HG03378 (cell line): ENCODE results near the gene MTMR1.

Experiments used
- ATAC-seq: cut with Tn5 transposase; IDR thresholded peaks from one replicate; pipeline ENCODE4 v1.9.1; 2021; ENCODE audit warnings: mild to moderate bottlenecking, moderate library complexity; ENCODE audit not compliant: unreplicated experiment

The MTMR1 gene

GRCh38 chrX:150692831-150693724 is at the start of gene MTMR1:
MTMR1 (plus strand) TSS chrX:150693396; CDS start chrX:150693531, 135 bp downstream.
- ATAC-seq: no peak

- no peak for ATAC-seq
Measured at GRCh38 chrX:150643958-150644357, 49.2 kb upstream of the MTMR1 start.

- no peak for ATAC-seq
Measured at GRCh38 chrX:150644422-150644821, 48.8 kb upstream of the MTMR1 start.

GRCh38 chrX:150647331-150647730 is 45.9 kb upstream of the MTMR1 start:
- no peak for ATAC-seq

- no peak for ATAC-seq
Measured at GRCh38 chrX:150648296-150648940, 44.8 kb upstream of the MTMR1 start.

GRCh38 chrX:150649096-150649870 is 43.9 kb upstream of the MTMR1 start:
- ATAC-seq: no peak

- no peak for ATAC-seq
Measured at GRCh38 chrX:150651906-150652305, 41.3 kb upstream of the MTMR1 start.

- ATAC-seq: no peak
Measured at GRCh38 chrX:150655788-150656187, 37.4 kb upstream of the MTMR1 start.

- ATAC-seq: no peak
Measured at GRCh38 chrX:150663073-150663472, 30.1 kb upstream of the MTMR1 start.

GRCh38 chrX:150664290-150664689 is 28.9 kb upstream of the MTMR1 start:
- ATAC-seq: no peak

- no peak for ATAC-seq
Measured at GRCh38 chrX:150676221-150676620, 17.0 kb upstream of the MTMR1 start.

- no peak for ATAC-seq
Measured at GRCh38 chrX:150680974-150681373, 12.2 kb upstream of the MTMR1 start.

- ATAC-seq: no peak
Measured at GRCh38 chrX:150683112-150683511, 10.1 kb upstream of the MTMR1 start.

GRCh38 chrX:150683536-150684146 is 9.6 kb upstream of the MTMR1 start:
- ATAC-seq: no peak

GRCh38 chrX:150688911-150689451 is 4.2 kb upstream of the MTMR1 start:
- no peak for ATAC-seq

GRCh38 chrX:150690126-150690525 is 3.1 kb upstream of the MTMR1 start:
- ATAC-seq: no peak

- no peak for ATAC-seq
Measured at GRCh38 chrX:150692296-150692695, 900 bp upstream of the MTMR1 start.

GRCh38 chrX:150693725-150694574 is 754 bp downstream of the MTMR1 start:
- peak; percentile 57 for ATAC-seq

- peak; percentile 44 for ATAC-seq
Measured at GRCh38 chrX:150694738-150695410, 1.7 kb downstream of the MTMR1 start.
